Measurements from ENCODE around the gene IGSF9B.

IGSF9B gene

DNA sequence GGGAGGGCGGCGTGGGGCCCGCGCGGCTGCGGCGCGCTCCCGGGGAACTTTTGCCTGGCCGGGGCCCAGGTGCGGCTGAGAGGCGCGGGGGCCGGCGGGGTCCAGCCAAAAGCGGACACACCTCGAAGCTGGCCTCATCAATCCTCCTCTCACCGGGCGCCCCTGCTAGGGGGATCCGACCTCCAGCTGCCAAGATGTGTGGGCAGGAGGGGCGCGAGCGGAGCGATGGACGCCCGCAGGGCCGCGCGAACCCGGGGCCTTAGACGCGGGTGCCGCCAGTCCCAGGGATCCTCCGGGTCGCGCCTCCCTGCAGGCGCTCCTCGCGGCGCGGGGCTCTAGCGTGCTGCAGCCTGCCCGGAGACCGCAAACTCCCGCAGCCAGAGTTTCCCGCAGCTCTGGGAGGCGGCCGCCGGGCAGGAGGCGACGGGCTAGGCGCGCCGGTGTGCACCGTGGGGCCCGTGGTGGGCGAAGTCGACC lies 785 bp downstream of the IGSF9B start:
- TF ChIP-seq CTCF (IDR thresholded peaks at IDR 0.05) = no peak

GRCh38 chr11:133955081-133955891 lies 1.5 kb downstream of the IGSF9B start:
- no peak for TF ChIP-seq CTCF (IDR thresholded peaks at IDR 0.05)

- no peak for TF ChIP-seq CTCF (IDR thresholded peaks at IDR 0.05)
These were observed 2.8 kb downstream of the IGSF9B start for GRCh38 chr11:133953999-133954398.

DNA sequence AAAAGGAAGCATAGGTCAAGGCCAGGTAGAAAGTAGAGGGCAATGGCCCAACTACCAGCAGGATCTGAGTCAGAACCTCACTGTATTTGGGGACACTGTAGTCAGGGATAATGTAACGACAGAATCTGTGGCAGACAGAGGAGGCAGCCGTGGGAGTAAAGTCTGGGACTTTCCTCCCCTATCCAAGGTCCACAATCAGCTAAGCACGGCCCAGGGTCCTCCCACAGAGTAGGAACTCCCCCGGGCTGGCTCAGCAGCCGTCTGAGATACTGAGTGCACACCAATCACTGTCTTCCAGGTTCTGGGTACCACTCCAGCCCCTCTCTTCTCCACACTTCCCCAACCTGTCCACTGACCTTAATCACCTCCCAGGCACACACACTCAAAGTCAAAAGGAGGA lies 3.2 kb downstream of the IGSF9B start:
- no peak for TF ChIP-seq CTCF (IDR thresholded peaks at IDR 0.05)

GRCh38 chr11:133952199-133953190 lies 4.3 kb downstream of the IGSF9B start:
- TF ChIP-seq CTCF (IDR thresholded peaks at IDR 0.05) = no peak

GRCh38 chr11:133951327-133952198 lies 5.2 kb downstream of the IGSF9B start:
- TF ChIP-seq CTCF (IDR thresholded peaks at IDR 0.05) = no peak

DNA sequence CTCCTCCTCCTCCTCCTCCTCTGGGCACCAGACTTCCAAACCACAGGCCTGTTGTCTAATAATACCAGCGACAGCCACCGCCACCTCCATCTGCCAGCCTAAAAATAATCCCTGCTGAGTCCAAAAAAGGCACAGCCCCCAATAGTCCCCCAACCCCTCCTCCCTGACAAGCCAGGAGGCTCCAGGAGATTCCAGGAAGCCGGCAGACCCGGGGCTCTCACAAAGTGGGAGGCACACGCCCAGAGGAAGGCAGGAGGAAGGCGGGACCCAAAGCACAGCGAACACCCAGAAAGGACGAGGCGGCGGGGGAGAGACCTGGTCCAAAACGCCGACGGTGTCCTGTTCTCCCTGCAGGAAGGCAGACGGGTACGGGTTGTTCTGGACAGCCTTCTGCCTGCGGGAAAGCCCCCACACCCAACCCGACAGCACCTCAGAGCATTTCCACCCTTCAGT lies 5.9 kb downstream of the IGSF9B start:
- TF ChIP-seq CTCF (IDR thresholded peaks at IDR 0.05) = no peak

Data from LNCAP (cell line).